Smooth muscle cell (in vitro differentiated cells): ENCODE data around the gene RAB7B. TPM values are rescaled to one million over a fixed set of nuclear protein-coding genes. Genes with fewer than 3 reads are reported as not detected.

Experiments
- DNase-seq: peaks from one replicate; lab custom pipeline; 2025; ENCODE audit not compliant: unreplicated experiment; lab: John Stamatoyannopoulos, UW
- H2AFZ ChIP-seq: fragments of 200-600 bp; sonication (generic); 2 replicates; pipeline ENCODE4 v1.6.0; 2016; ENCODE audit warnings: antibody characterized with exemption, low read depth, mild to moderate bottlenecking
- H3F3A ChIP-seq: fragments of 200-600 bp; sonication (generic); 2 replicates; pipeline ENCODE4 v1.6.0; 2017; ENCODE audit warnings: antibody characterized with exemption, low read depth
- H3K27ac ChIP-seq: fragments of 200-600 bp; sonication (generic); 2 replicates; pipeline ENCODE4 v1.5.1; 2016; ENCODE audit warnings: low read depth, mild to moderate bottlenecking
- H3K27me3 ChIP-seq: fragments of 200-600 bp; sonication (generic); 2 replicates; pipeline ENCODE4 v1.6.1; 2016; ENCODE audit warnings: low read depth, mild to moderate bottlenecking
- H3K36me3 ChIP-seq: fragments of 200-600 bp; sonication (generic); 2 replicates; pipeline ENCODE4 v1.5.1; 2016; ENCODE audit warnings: low read depth
- H3K4me1 ChIP-seq: fragments of 200-600 bp; sonication (generic); 2 replicates; pipeline ENCODE4 v1.5.1; 2016; ENCODE audit warnings: low read depth
- H3K4me2 ChIP-seq: fragments of 200-600 bp; sonication (generic); 2 replicates; pipeline ENCODE4 v1.6.0; 2016; ENCODE audit warnings: mild to moderate bottlenecking
- H3K4me3 ChIP-seq: fragments of 200-600 bp; sonication (generic); 2 replicates; pipeline ENCODE4 v1.5.1; 2016; ENCODE audit warnings: mild to moderate bottlenecking
- H3K79me2 ChIP-seq: fragments of 200-600 bp; sonication (generic); 2 replicates; pipeline ENCODE4 v1.6.0; 2016; ENCODE audit warnings: low read depth, mild to moderate bottlenecking
- H3K9ac ChIP-seq: fragments of 200-600 bp; sonication (generic); 2 replicates; pipeline ENCODE4 v1.6.0; 2016; ENCODE audit warnings: low read depth
- H3K9me3 ChIP-seq: fragments of 200-600 bp; sonication (generic); replicated peaks from 2 replicates; pipeline ENCODE4 v1.5.1; 2016; ENCODE audit warnings: low read depth
- H4K20me1 ChIP-seq: fragments of 200-600 bp; sonication (generic); 2 replicates; pipeline ENCODE4 v1.6.0; 2016; ENCODE audit warnings: low read depth
- WGBS: methylation state at CpG from one replicate; pipeline ENCODE4 v1.1.7; 2016; ENCODE audit warnings: low lambda C conversion rate; 5-methylcytosine and 5-hydroxymethylcytosine counted together
- polyA plus RNA-seq: library from polyadenylated mRNA; unstranded; fragments of >200 nt; fragmentation: Nextera tagmentation; extraction: Ambion mirVana; gene quantifications from 2 replicates; pipeline ENCODE4 v1.2.1, GENCODE V29; 2016
- total RNA-seq: library from RNA; depleted of rRNA; stranded (reverse); fragments of >200 nt; gene quantifications from 2 replicates; pipeline ENCODE4 v1.2.3, GENCODE V29; 2014
- TF ChIP-seq, protein P1 (sequence below): fragments of 200-600 bp; sonication (generic); IDR thresholded peaks from 2 replicates; pipeline ENCODE4 v1.5.1; 2017; ENCODE audit warnings: borderline replicate concordance, mild to moderate bottlenecking, antibody characterized with exemption; ENCODE audit not compliant: insufficient read depth, poor library complexity, severe bottlenecking

The RAB7B gene
- total and polyA plus RNA-seq, 2 experiments from 2014 or later, result 13.0 to 13.6 TPM

DNA sequence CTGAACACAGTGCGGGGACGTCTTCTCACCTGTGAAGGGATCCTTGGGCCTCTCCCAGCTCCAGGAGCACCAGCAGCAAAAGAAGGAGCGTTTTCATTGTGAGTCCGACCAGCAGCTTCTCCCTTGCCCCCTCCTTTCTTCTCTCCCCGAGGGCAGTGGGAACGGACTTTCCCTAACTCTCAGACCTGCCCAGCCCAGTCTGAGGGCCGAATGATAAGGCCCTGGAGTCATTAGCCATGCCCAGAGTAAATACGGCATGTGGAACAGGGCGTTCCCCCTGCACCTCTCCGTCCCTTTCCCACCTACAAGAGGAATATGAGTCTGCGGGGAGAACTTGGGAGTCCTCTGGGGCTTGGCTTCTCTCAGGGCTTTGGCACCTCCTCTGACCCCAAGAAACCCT lies 20.5 kb upstream of the RAB7B start, which contains the start of gene CTSE:
TSS of gene CTSE (minus strand) at position 201 of the 400 bp plus-strand sequence. CDS start at position 97, 104 bp downstream.
- H3F3A ChIP-seq, result no peaks in the 10 kb centered on the region
- H3K27ac ChIP-seq, result no peak within 1 kb of the TSS
- H3K4me2 ChIP-seq, result no peak within 1 kb of the TSS
- no peaks in the 10 kb centered on the region for H3K36me3 ChIP-seq
- no peak for DNase-seq
- no peak within 1 kb of the TSS for H3K4me3 ChIP-seq
- H4K20me1 ChIP-seq, result no peaks in the 10 kb centered on the region
- H3K27me3 ChIP-seq, result no peaks in the 10 kb centered on the region
- TF ChIP-seq, protein P1, sequence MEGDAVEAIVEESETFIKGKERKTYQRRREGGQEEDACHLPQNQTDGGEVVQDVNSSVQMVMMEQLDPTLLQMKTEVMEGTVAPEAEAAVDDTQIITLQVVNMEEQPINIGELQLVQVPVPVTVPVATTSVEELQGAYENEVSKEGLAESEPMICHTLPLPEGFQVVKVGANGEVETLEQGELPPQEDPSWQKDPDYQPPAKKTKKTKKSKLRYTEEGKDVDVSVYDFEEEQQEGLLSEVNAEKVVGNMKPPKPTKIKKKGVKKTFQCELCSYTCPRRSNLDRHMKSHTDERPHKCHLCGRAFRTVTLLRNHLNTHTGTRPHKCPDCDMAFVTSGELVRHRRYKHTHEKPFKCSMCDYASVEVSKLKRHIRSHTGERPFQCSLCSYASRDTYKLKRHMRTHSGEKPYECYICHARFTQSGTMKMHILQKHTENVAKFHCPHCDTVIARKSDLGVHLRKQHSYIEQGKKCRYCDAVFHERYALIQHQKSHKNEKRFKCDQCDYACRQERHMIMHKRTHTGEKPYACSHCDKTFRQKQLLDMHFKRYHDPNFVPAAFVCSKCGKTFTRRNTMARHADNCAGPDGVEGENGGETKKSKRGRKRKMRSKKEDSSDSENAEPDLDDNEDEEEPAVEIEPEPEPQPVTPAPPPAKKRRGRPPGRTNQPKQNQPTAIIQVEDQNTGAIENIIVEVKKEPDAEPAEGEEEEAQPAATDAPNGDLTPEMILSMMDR, result no peak
- no peak within 1 kb of the TSS for H3K9ac ChIP-seq
- no peaks in the 10 kb centered on the region for H3K9me3 ChIP-seq
- H2AFZ ChIP-seq, result no peak within 1 kb of the TSS
- H3K4me1 ChIP-seq, result no peaks in the 10 kb centered on the region
- WGBS, result 90% methylated on average over 11 of the region's 11 CpGs
- no peaks in the 10 kb centered on the region for H3K79me2 ChIP-seq

GRCh38 chr1:206022766-206023165 lies 19.6 kb upstream of the RAB7B start:
- WGBS, result 99% methylated on average over 7 of the region's 7 CpGs
- no peaks in the 10 kb centered on the region for H3F3A ChIP-seq
- no peak overlapping the region for H3K9ac ChIP-seq
- H2AFZ ChIP-seq, result no peak overlapping the region
- no peak overlapping the region for H3K27ac ChIP-seq
- H3K27me3 ChIP-seq, result no peaks in the 10 kb centered on the region
- H3K36me3 ChIP-seq, result no peaks in the 10 kb centered on the region
- H3K79me2 ChIP-seq, result no peaks in the 10 kb centered on the region
- H3K4me3 ChIP-seq, result no peak overlapping the region
- no peaks in the 10 kb centered on the region for H3K9me3 ChIP-seq
- no peak overlapping the region for H3K4me2 ChIP-seq
- no peaks in the 10 kb centered on the region for H4K20me1 ChIP-seq
- no peak for DNase-seq
- no peaks in the 10 kb centered on the region for H3K4me1 ChIP-seq
- TF ChIP-seq, protein P1, result no peak

DNA sequence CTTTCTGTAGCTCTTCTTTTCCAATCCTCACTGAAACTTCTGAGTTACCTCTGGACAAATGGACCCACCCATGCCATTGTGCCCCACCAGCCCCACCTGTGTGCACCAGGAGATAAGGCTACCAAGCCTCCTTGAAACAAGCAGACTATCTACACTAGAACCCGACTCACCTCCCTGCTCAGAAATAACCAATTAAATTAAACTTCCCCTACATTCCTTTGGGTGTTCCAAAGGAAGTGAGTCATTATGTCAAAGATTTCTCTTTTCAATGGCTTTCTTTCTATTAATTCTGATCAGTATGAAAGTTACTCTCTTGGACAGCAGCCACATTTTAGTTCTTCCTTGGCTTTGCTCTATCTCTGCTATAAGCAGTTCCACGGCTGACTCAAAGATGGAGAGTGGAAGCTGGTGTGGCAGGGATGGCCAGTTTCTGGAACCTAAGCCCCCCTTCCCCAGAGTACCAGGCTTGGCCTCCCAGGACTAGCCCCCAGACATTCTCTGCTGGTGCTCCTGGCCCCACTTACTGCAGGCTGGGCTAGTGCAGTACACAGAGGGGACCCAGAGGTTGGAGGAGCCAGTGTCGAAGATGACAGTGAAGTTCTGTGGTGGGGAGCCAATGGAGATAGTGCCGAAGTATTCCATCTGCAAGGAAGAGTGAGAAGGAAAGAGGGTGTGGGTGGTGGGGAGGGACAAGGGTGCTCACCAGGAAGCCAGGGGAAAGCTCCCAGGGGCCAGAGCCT lies 18.6 kb upstream of the RAB7B start:
- Histone ChIP-seq H3K4me3 (no peak overlapping the region), H3K36me3 (no peaks in the 10 kb centered on the region), H3K9ac (no peak overlapping the region), H3K4me1 (no peaks in the 10 kb centered on the region), H3K27me3 (no peaks in the 10 kb centered on the region), H3F3A (no peaks in the 10 kb centered on the region), H3K27ac (no peak overlapping the region), H3K4me2 (no peak overlapping the region), H3K9me3 (no peaks in the 10 kb centered on the region), H4K20me1 (no peaks in the 10 kb centered on the region), H3K79me2 (no peaks in the 10 kb centered on the region), H2AFZ (no peak overlapping the region)
- 87% methylated on average over 4 of the region's 4 CpGs for WGBS
- DNase-seq, result no peak
- TF ChIP-seq, protein P1, result no peak
